ENCODE data around the gene TJP1.
A peak's percentile ranks its signal among the peaks of the same experiment; 100 is the strongest.

The TJP1 gene

GRCh38 chr15:29695489-29696167 is 126.6 kb downstream of the TJP1 start:
- Histone ChIP-seq H3K27ac (ENCODE audit: low read depth, low read length) (no peak overlapping the region), H2BK120ac (ENCODE audit: insufficient read depth, low read length, poor library complexity) (no peak overlapping the region), H2BK5ac (ENCODE audit: low read depth, low read length, poor library complexity) (no peak overlapping the region), H3K79me1 (ENCODE audit: low read length) (peaks cover 2% of the 10 kb centered on the region), H2BK12ac (ENCODE audit: low read length) (no peak overlapping the region), H3K4ac (ENCODE audit: low read depth, low read length) (no peak overlapping the region), H3K9me3 (ENCODE audit: insufficient read depth, low read depth, low read length) (peaks cover 2% of the 10 kb centered on the region), H4K91ac (ENCODE audit: low read depth, low read length) (no peak overlapping the region), H3K4me3 (ENCODE audit: low read depth, low read length) (no peak overlapping the region), H3K4me1 (ENCODE audit: control insufficient read depth in 1 of 2, insufficient read depth in 2 of 2, low read length in 2 of 2) (peaks cover 6 to 8% of the 10 kb centered on the region in 2 experiments), H4K12ac (ENCODE audit: low read depth, low read length) (no peak overlapping the region), H3K9ac (ENCODE audit: low read length) (no peak overlapping the region), H2AK5ac (ENCODE audit: low read length) (no peak overlapping the region), H3K18ac (ENCODE audit: low read length) (no peak overlapping the region), H3K36me3 (ENCODE audit: control insufficient read depth in 1 of 2, insufficient read depth in 2 of 2, low read length in 2 of 2) (peaks cover 4 to 8% of the 10 kb centered on the region in 2 experiments), H3K79me2 (ENCODE audit: control insufficient read depth, insufficient read depth, low read length, poor library complexity) (no peaks in the 10 kb centered on the region), H3K27me3 (ENCODE audit: insufficient read depth, low read length) (no peaks in the 10 kb centered on the region), H3K4me2 (ENCODE audit: low read length) (no peak overlapping the region), H3K23ac (ENCODE audit: low read length) (no peak overlapping the region), H2AFZ (ENCODE audit: insufficient read depth, low read length, poor library complexity) (no peak overlapping the region), H3K14ac (ENCODE audit: low read length) (no peak overlapping the region), H4K8ac (ENCODE audit: low read depth, low read length) (no peak overlapping the region)
- DNase-seq, result peak in 1 of 2 donors; percentile 10
- WGBS (ENCODE audit: extremely low coverage, insufficient coverage, insufficient read length), result no CpG with 5 or more reads among the region's 7 CpGs

- no peak overlapping the region for H2BK5ac ChIP-seq (ENCODE audit: low read depth, low read length, poor library complexity)
- H3K27ac ChIP-seq (ENCODE audit: low read depth, low read length), result no peak overlapping the region
- no peak overlapping the region for H4K8ac ChIP-seq (ENCODE audit: low read depth, low read length)
- no peak overlapping the region for H3K4me2 ChIP-seq (ENCODE audit: low read length)
- H3K18ac ChIP-seq (ENCODE audit: low read length), result no peak overlapping the region
- H3K9me3 ChIP-seq (ENCODE audit: insufficient read depth, low read depth, low read length), result no peaks in the 10 kb centered on the region
- no peaks in the 10 kb centered on the region for H3K79me2 ChIP-seq (ENCODE audit: control insufficient read depth, insufficient read depth, low read length, poor library complexity)
- no peaks in the 10 kb centered on the region for H3K27me3 ChIP-seq (ENCODE audit: insufficient read depth, low read length)
- no peak overlapping the region for H3K14ac ChIP-seq (ENCODE audit: low read length)
- no peak overlapping the region for H2AK5ac ChIP-seq (ENCODE audit: low read length)
- H2BK120ac ChIP-seq (ENCODE audit: insufficient read depth, low read length, poor library complexity), result no peak overlapping the region
- no peak overlapping the region for H3K4me3 ChIP-seq (ENCODE audit: low read depth, low read length)
- DNase-seq, result no peak
- no peak overlapping the region for H2AFZ ChIP-seq (ENCODE audit: insufficient read depth, low read length, poor library complexity)
- no peak overlapping the region for H4K12ac ChIP-seq (ENCODE audit: low read depth, low read length)
- no peak overlapping the region for H3K9ac ChIP-seq (ENCODE audit: low read length)
- H2BK12ac ChIP-seq (ENCODE audit: low read length), result no peak overlapping the region
- H3K23ac ChIP-seq (ENCODE audit: low read length), result no peak overlapping the region
- no CpG with 5 or more reads among the region's 7 CpGs for WGBS (ENCODE audit: extremely low coverage, insufficient coverage, insufficient read length)
- no peak overlapping the region for H4K91ac ChIP-seq (ENCODE audit: low read depth, low read length)
- peaks cover 2% of the 10 kb centered on the region for H3K79me1 ChIP-seq (ENCODE audit: low read length)
- H3K36me3 ChIP-seq (ENCODE audit: control insufficient read depth in 1 of 2, insufficient read depth in 2 of 2, low read length in 2 of 2), result peaks cover 0 to 4% of the 10 kb centered on the region in 2 experiments
- peaks cover 5 to 6% of the 10 kb centered on the region in 2 experiments for H3K4me1 ChIP-seq (ENCODE audit: control insufficient read depth in 1 of 2, insufficient read depth in 2 of 2, low read length in 2 of 2)
- no peak overlapping the region for H3K4ac ChIP-seq (ENCODE audit: low read depth, low read length)
These were observed 129.0 kb downstream of the TJP1 start for GRCh38 chr15:29693225-29693624.

GRCh38 chr15:29692527-29692926 is 129.7 kb downstream of the TJP1 start:
- DNase-seq, result no peak
- Histone ChIP-seq H3K36me3 (ENCODE audit: control insufficient read depth in 1 of 2, insufficient read depth in 2 of 2, low read length in 2 of 2) (peaks cover 0 to 3% of the 10 kb centered on the region in 2 experiments), H2AFZ (ENCODE audit: insufficient read depth, low read length, poor library complexity) (no peak overlapping the region), H3K79me1 (ENCODE audit: low read length) (peaks cover 1% of the 10 kb centered on the region), H3K79me2 (ENCODE audit: control insufficient read depth, insufficient read depth, low read length, poor library complexity) (no peaks in the 10 kb centered on the region), H3K9me3 (ENCODE audit: insufficient read depth, low read depth, low read length) (no peaks in the 10 kb centered on the region), H4K12ac (ENCODE audit: low read depth, low read length) (no peak overlapping the region), H3K14ac (ENCODE audit: low read length) (no peak overlapping the region), H3K27ac (ENCODE audit: low read depth, low read length) (no peak overlapping the region), H3K4ac (ENCODE audit: low read depth, low read length) (no peak overlapping the region), H3K4me2 (ENCODE audit: low read length) (no peak overlapping the region), H3K27me3 (ENCODE audit: insufficient read depth, low read length) (no peaks in the 10 kb centered on the region), H2AK5ac (ENCODE audit: low read length) (no peak overlapping the region), H3K23ac (ENCODE audit: low read length) (no peak overlapping the region), H2BK5ac (ENCODE audit: low read depth, low read length, poor library complexity) (no peak overlapping the region), H4K8ac (ENCODE audit: low read depth, low read length) (no peak overlapping the region), H4K91ac (ENCODE audit: low read depth, low read length) (no peak overlapping the region), H2BK120ac (ENCODE audit: insufficient read depth, low read length, poor library complexity) (no peak overlapping the region), H2BK12ac (ENCODE audit: low read length) (no peak overlapping the region), H3K4me1 (ENCODE audit: control insufficient read depth in 1 of 2, insufficient read depth in 2 of 2, low read length in 2 of 2) (peaks cover 0 to 3% of the 10 kb centered on the region in 2 experiments), H3K18ac (ENCODE audit: low read length) (no peak overlapping the region), H3K4me3 (ENCODE audit: low read depth, low read length) (no peak overlapping the region), H3K9ac (ENCODE audit: low read length) (no peak overlapping the region)
- WGBS (ENCODE audit: extremely low coverage, insufficient coverage, insufficient read length), result no CpG with 5 or more reads among the region's 2 CpGs

- no peak overlapping the region for H3K18ac ChIP-seq (ENCODE audit: low read length)
These were observed 131.3 kb downstream of the TJP1 start for GRCh38 chr15:29690765-29691475.

More at GRCh38 chr15:29690765-29691475, 131.3 kb downstream of the TJP1 start:
- Histone ChIP-seq H2BK5ac (ENCODE audit: low read depth, low read length, poor library complexity) (no peak overlapping the region), H3K27ac (ENCODE audit: low read depth, low read length) (no peak overlapping the region), H2AFZ (ENCODE audit: insufficient read depth, low read length, poor library complexity) (no peak overlapping the region), H3K27me3 (ENCODE audit: insufficient read depth, low read length) (no peaks in the 10 kb centered on the region), H3K36me3 (ENCODE audit: control insufficient read depth in 1 of 2, insufficient read depth in 2 of 2, low read length in 2 of 2) (no peaks in the 10 kb centered on the region), H3K4me3 (ENCODE audit: low read depth, low read length) (no peak overlapping the region), H2AK5ac (ENCODE audit: low read length) (no peak overlapping the region), H3K9me3 (ENCODE audit: insufficient read depth, low read depth, low read length) (no peaks in the 10 kb centered on the region), H2BK120ac (ENCODE audit: insufficient read depth, low read length, poor library complexity) (peak overlapping the region; percentile 31), H3K9ac (ENCODE audit: low read length) (no peak overlapping the region), H3K79me1 (ENCODE audit: low read length) (no peaks in the 10 kb centered on the region), H2BK12ac (ENCODE audit: low read length) (no peak overlapping the region), H3K4ac (ENCODE audit: low read depth, low read length) (no peak overlapping the region), H3K79me2 (ENCODE audit: control insufficient read depth, insufficient read depth, low read length, poor library complexity) (no peaks in the 10 kb centered on the region), H3K4me1 (ENCODE audit: control insufficient read depth in 1 of 2, insufficient read depth in 2 of 2, low read length in 2 of 2) (no peaks in the 10 kb centered on the region), H3K23ac (ENCODE audit: low read length) (no peak overlapping the region), H3K14ac (ENCODE audit: low read length) (no peak overlapping the region), H3K4me2 (ENCODE audit: low read length) (no peak overlapping the region), H4K8ac (ENCODE audit: low read depth, low read length) (no peak overlapping the region), H4K91ac (ENCODE audit: low read depth, low read length) (no peak overlapping the region), H4K12ac (ENCODE audit: low read depth, low read length) (no peak overlapping the region)
- DNase-seq, result no peak
- WGBS (ENCODE audit: extremely low coverage, insufficient coverage, insufficient read length), result no CpG with 5 or more reads among the region's 7 CpGs

Data from trophoblast cell (in vitro differentiated cells and primary cell).